Activated CD4-positive, CD25-positive, alpha-beta regulatory T cell treated with anti-CD3 and anti-CD28 coated beads, Interleukin-2, amount 50 U/mL, for 72 hours (primary cell): ENCODE data around the gene PATZ1.
"Not testable (repeated sequence)": the region's sequence is repeated elsewhere in the genome, so short reads cannot be mapped to it uniquely, and the experiment has no call there.

Experiments
- DNase-seq: peaks from one replicate; pipeline ENCODE4 v3.0.0; 2021

PATZ1 gene

DNA sequence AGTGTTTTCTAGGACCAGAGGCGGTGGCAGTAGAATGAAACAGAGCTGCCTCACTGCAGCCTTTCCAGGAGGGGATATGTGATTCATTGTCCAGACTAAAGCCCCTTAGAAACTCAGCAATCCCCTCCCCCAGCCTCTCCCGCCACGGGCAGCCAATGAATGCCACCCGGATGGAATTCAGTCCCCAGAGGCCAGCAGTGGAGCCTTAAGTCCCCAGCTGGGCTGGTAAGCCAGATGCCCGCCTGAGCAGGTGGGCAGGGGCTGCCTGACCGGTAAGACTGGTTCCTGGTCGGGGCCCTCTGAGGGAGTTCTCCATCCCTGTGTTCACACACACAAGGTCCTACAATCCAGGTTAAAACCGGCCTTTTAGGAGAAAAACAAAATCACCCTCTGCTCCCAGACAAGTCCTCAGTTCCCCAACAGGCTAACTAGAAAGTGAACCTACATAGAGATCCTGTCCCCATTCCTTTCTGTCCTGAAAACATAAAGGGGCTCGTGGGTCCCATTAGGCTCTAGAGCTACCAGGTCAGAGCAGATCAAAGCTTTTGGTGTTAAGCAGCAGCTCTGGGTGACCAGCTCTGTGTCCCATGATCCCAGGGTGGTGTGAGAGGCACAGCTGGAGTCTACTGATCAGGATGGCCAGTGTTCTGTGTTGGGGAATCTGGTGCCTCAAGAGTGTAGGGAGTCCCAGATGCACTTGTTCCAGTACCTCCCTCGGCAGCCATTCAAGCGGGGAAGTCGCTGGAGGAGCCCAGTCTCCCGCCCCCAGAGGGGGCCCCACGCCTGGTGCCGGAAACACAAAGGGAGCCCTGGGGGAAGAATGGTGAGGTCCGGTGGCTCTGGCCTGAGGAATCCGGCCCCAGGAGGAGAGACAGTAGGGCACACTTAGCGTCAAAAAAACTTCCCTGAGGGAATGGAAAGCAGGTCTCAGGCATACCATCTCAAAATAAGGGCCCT, 2.6 kb downstream of the PATZ1 start:
- no peak for DNase-seq

DNA sequence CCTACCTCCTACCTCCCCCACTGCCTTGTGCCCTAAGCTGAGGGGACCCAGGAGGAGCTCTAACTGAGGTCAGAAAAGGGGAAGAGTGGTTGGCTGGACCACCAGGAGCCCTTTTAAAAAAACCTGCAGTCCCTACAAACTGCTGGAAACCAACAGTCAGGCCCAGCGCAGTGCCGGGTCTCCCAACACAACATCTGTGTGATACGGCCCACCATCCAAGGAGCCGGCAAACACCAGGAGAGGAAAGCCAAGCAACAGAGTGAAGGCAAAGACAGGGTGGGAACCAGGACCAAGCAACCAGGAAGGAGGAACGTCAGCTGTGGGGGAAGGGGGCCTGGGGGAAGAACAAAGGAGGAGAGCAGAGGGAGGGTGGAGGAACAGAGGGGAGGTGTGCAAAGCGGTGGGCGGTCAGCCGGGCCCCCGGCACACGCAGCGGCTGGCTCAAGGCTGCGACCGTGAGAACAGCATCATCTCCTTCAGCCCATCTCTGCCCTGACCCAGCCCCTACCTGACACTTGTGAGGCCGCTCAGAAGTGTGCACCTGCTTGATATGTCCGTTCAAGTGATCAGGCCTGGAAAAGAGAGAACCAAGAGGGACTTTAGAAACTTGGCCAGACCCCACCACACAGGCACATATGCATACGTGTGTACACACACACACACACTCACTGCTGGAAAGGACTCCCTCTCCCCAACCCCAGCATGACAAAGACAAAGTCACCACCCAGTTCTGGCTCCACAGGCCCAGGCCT, 3.6 kb downstream of the PATZ1 start:
- no peak for DNase-seq

DNA sequence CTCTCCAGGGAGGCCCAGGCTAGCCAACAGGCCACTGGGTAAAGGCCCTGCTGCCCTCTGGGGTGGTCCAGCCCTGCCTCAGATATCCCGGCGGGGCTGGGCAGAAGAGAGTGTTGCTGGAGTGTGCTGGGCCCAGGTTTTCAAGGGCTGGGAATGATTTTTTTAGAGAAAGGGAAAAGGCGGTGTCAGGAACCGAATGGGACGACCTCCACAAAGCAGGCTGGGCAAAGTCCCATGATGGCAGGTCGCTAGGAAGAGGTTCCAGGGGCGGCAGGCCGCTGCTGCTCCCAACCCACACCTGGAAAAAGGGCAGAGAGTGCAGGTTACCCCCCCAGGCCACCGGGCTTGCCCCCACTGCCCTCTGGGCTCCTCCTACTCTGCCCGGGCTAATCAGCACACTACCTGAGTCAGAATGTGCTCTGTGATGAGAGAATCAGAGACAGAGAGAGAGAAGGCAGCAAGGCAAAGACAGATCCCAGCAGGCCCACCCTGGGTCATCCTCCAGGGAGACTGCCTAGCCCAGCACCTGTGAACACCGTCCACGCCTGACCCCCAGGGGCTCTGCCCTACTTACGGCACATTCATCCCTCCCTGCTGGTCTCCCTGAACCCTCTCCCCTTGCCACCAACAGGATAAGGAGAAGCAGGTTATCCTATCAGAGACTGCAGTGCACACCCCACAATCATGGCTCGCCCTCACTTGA, 4.6 kb downstream of the PATZ1 start:
- no peak for DNase-seq

DNA sequence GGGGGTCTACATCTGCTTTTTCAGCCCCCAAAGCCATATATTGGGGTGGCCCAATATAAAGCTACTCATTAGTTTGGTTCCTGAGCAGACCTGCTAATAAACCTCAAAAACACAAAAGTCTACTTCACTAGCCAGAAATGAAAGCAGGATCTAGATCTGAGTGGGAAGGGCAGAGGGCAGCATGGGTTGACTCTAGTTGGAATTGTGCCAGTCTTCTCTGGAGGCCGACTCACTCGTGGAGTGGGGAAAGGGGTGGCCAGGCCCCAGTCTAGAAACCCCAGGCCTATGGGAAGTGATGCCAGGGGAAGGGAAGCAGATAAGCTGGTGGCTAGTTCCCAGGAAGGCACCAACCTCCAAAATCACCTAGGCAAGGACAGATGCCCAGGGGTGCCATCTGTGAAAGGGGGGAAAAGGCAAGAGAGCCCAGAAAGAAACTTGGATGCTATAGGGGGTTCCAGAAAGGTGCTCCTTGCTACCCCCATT, 5.3 kb downstream of the PATZ1 start:
- no peak for DNase-seq

DNA sequence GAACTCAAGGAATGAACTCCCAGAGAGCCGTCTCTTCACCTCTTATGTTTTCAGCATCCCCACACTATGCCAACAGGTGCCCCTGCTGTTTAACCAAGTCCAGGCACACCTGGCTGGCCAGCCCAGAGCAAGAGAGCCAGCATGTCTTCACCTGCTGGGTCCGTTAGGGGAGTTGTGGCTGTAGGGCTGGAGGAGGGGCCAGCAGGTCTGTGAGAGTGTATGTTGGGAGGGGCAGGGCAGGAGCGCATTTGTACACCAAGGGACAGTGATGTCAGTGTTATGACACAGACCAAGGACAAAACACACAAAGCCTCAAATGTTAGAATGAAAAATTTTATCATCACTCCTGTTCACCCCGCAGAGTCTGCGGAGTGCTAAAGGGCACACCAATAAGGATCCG, 5.8 kb downstream of the PATZ1 start:
- no peak for DNase-seq

DNA sequence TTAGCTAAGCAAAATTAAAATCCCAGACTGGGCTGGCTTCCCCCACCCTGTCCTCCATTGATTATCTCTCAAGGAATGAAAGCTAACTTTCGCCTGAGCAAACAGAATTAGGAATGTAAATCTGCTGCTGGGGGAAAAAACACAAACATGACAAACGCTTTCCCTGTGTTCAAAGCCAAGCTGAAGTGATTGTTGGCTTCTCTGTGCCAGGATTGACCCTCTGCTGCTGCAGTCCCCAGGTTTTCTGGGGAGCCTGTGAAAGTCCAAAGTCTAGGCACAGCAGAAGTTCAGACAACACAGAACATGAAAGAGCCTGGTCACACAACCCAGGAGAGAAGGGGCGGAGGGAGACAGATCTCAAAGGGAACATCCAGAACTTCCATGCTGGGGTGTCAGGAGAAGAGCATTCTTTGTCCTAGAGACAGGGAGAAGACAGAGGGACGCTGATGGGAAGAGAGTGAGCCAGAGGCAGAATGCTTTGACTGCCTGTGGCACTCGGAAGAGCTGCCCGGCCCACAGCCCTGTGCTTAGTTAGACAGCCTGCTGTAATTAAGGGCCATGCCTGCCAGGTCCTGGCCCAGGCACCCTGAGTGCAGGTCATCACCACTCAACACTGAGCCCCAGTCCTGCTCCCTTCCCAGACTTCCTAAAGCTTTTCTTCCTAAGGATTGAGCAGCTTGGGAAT, 6.9 kb downstream of the PATZ1 start:
- no peak for DNase-seq

DNA sequence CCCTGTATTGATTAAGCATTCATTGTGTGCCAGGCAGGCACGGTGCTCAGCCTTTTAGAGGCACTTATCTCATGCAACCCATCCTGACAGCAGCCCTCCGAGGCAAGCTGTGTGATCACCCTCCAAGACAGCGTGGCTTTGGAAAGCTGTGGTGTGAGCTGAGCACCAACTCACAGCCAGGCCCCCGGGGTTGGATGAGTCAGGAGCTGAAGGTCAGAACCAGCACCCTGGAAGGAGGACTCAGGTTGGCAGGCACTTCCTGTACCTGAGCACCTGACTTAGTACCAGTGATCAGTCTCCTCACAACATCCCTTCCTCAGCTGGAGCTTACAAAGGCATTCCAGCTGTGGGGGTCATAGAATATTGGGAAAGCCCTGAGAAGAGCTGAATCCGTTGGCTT, 9.0 kb downstream of the PATZ1 start:
- DNase-seq: no peak

DNA sequence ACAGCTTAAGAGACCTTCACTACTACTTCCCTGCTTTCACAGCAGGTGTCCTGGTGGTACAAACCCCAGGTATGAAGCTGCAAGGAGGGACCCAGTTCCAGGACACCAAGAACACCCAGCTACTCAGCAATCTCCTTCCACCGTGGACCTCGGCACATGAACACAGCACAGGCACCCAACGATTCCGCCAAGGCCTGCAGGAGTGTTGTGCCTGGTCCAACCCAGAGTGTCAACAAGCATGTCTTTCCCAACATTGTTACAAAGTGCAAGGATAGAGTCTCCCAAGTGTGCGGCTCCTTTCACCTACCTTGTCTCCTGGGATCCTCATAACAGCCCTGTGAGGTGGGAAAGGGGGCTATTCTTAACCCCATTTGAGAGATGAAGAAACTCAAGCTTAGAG, 11.8 kb downstream of the PATZ1 start:
- no peak for DNase-seq

DNA sequence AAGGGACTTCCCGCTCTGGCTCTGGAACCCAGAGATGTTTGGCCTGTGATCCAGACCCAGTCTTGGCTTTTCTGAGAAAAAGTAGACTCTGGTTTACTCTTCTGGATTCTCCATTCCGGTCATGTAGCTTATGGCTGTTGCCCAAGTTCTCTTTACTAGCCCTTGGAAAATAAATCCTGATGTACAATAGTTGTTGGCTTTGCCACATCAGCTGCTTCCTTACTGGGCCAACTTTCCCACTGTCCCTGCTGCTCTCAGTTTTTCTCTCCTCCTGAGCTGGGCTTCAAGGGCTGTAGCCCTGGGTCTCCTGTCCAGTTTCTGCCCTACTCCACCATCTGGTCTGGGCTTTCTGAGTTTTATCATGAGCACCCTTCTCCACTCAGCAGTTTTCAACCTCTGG, 12.5 kb downstream of the PATZ1 start:
- no peak for DNase-seq

DNA sequence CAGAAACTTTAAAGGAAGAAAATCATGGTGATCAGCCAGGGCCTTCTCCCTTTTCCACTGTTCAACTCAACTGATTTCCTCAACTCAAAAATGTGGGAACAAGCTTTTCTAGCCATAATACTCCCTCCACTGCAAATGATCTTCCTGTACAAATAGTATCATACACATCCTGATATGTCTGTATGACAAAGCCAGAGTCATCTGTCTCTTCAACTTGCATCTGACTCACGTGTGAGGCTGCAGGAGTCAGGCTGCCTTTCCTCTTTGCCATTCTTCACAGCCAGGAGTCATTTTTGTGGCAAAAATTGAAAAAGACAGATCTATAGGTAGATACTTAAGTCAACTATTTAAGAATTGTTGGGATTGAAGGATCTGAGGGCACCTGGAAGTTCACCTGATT, 13.3 kb downstream of the PATZ1 start:
- DNase-seq: no peak

DNA sequence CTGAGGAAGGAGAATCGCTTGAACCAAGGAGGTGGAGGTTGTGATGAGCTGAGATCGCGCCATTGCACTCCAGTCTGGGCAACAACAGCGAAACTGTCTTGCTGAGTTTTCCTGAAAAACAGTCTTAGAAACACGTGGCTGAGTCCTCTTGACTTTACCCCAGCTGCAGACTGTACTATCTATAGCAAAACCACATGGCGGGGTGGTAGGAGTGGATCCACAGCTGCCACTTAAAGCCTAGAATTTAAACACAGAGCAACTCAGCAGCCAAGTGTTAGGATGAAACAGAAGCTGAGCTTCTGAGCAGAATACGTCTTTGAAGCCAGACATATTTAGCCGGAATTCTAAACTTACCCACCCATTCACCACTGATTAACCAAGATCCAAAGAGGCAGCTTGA, 14.1 kb downstream of the PATZ1 start:
- DNase-seq: no peak

DNA sequence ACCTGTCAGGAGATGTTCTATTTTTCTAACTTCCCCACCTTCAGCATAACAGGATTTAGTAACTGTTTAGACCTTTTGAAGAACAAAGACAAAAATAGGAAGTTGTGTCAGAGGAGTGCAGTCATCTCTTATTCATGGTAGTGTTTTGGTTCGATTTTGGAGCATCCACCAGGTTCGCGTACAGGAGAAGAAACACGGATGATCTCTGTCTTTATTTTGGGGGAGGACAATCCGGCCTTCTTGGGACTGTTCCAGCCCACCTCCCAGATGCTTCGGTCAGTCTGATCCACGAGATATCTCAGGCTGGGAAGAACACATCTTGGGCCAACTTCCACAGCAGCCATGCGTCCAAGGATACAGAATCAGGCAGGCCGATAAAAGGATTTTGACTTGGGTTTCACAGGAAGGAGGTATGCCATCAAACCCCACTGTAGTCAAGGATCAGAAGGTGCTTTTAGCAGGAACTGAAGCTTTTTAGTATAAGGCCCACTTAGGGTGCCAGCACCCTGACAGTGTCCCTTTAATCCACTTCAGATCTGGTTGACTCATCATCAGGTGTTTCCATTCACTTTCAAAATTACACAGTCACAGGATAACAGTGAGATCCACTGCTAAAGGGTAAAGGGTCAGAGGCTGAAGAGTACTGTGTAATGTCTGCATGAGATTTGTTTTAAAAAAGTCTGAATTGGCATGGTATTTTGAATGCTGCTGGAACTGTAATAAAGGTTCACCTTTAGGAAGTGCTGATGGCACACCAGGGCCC, 16.5 kb downstream of the PATZ1 start:
- no peak for DNase-seq

DNA sequence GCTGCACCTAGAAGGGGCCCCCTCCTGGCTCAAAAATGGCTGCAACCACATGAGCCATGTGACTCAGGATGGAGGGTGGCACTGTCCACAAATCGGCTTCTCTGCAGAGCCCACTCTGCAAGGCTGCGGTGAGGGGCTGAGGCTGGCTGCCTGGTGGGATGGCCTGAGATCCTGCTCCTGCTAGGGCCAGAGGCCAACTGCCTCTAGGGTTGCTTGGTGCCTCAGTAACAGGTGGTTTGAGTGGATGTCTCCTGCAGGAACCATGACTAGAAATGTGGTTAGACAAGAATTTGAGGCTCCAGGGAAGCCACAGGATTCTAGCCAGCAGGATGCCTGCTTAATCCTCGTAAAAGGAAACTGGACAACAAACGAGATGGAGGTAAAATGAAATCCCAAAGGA, 17.1 kb downstream of the PATZ1 start:
- no peak for DNase-seq

DNA sequence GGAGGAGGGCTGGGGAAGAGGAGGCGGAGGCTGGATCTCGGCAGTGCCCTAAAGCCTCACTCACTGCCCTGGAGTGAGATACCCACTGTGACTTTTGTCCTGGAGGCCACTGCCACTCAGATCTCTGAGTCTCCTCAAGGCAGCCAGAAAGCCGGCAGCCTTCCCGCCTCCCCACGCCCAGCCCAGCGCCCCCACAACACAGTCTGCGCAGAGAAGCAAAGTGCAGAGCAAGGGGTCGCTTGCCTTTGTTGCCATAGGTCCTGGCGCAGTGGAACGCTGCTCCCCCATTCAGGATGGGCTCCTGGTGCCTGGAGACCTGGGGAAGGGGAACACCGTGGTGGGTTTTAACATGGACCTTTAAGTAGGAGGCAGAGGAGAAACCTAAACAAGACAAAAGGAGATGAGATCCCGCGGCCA, 17.6 kb downstream of the PATZ1 start:
- no peak for DNase-seq

DNA sequence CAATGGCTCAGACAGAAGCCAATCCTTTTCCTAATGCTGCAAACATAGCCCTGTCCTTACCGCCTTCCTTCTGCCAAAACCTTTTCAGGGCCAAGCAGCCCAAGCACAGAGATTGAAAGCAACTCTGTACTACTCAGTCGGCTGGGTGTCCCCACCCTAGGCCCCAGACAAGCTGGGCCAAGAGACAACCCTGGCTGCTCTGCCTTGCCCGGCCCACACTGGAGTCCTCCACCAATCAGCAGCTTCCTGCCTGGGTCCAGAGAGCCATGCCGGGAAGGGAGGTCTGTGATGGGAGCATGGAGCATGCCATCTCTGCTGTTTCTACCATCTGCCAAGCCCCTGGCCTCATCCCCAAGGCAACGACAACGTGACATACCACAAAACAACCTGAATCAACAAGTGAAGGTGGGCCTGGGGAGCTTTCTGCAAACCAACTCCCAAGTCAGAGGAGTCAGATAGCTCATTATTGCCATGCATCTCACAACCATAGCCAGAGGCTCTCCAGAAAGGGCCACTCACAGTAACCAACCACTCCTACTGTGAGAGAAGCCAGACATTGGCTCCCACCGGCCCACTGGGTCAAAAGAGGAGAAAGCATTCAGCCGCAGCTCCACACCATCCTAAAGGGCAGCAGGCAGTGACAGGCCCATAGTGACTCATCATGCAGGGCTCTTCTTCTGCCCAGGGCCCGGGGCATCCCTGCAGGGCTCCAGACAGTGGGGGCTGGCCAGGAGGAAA, 18.2 kb downstream of the PATZ1 start:
- DNase-seq: no peak

DNA sequence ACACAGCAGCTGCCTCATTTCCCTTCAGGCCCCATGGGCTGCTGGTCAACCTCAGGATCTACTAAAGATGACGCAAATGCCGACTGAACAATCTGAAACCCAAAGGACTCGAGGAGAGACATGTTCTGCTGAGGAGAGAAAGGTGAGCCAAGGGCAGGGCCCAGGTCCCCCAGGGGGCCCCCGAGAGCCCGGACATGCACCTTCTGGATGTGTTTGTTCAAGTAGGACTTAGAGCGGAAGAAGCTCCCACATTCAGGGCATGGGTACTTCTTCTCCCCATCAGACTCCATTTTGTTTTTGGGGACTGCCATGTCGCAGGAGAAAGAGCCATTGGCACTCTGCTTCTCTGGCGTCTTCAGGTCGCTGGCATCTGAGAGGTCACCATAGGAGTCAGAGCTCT, 19.3 kb downstream of the PATZ1 start:
- DNase-seq: no peak

DNA sequence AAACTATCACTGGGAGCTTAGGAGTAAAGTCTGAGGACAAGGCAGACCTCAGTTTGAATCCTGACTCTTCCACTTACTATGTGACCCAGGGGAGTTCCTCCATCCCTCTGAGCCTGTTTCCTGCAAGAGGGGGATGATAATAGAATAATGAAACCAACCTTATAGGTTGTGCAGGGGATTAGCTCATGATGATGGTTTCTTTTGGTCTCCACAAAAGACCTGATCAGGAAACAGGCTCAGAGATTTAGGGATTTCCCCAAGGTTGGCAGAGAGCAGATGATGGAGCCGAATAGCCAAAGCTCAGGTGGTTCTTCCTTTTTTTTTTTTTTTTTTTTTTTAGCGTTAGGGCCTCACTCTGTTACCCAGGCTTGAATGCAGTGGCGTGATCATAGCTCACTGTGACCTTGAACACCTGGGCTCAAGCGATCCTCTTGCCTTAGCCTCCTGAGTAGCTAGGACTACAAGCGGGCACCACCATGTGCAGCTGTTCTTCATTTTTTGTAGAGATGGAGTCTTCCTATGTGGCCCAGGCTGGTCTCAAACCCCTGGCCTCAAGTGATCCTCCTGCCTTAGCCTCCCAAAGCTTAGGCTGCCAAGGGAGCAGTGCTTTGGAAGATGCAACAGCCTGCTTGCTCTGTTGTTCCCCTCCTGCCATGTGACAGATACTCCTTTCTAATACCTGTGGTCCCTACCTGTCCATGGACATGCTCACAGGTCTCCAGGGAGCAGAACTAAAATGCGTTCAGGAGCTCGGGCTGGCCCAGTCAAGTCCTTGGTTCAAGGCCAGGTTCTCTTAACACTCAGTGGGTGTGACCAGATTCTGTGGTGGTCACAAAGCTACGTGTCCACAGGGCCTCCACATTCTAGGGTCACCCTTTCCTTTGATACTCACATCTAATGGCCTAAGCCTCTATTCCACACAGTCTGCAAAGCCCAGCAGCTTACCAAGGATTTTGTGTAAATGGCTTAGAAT, 22.3 kb downstream of the PATZ1 start:
- DNase-seq: no peak

DNA sequence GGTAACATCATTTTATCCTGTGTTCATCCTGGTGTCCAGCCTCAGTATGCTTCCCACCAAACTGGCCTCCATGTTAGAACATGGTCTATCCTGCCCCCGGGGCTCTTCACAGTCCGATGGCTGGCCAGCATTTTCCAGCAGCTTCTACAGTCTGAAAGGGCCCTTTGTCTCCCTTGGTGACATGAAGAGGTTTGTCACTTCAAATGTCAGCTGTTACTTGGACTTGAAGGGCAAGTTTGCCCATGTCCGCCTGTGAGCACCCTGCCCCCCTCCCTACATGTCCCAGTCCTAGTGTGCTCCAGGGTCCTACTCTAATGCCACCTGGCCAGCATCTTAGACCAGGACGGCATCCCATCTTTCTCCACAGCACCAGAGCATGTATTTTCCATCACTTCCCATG, 24.7 kb downstream of the PATZ1 start:
- no peak for DNase-seq

DNA sequence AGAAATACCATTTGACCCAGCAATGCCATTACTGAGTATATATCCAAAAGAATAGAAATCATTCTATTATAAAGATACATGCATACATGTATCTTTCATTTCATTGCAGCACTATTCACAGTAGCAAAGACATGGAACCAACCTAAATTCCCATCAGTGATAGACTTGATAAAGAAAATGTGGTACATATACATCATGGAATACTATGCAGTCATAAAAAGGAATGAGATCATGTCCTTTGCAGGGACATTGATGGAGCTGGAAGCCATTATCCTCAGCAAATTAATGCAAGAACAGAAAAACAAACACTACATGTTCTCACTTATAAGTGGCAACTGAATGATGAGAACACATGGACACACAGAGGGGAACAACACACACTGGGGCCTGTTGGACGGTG, 31.9 kb downstream of the PATZ1 start:
- DNase-seq: not testable (repeated sequence)
